Measurements from ENCODE around the gene SFTPA1. TPM values are rescaled to one million over a fixed set of nuclear protein-coding genes. Genes with fewer than 3 reads are reported as not detected.

SFTPA1 gene
- total and polyA plus RNA-seq, 2 experiments from 2014 or later: not detected

DNA sequence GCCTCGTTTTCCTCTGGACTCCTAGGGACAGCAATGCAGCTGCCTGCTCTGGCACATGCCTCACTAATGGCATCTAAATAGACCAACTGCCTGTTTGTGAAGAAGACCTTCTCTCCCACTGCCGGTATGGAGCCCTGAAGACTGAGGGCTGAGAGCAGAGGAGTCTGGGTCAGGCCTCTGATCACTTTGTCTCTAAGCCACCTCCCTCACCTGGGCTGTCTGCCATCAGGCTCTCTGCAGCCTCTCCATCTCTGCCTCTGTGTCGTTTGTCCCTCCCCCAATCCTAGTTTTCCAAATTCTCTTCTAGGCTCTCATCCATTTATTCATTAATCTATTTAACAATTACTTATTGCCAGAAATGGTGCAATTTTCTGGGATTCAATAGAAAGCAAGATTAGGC is 15.2 kb upstream of the SFTPA1 start:
- H3K27ac ChIP-seq (ENCODE audit: low read depth): no peak overlapping the region
- no peaks in the 10 kb centered on the region for H4K20me1 ChIP-seq (replicated peaks; ENCODE audit: insufficient read depth)
- Mint-ChIP-seq H3K4me3 (no peak overlapping the region), H3K27ac (no peak overlapping the region), H3K4me1 (peaks cover 13% of the 10 kb centered on the region; the same call in 2 of the 3 replicates), H3K9me3 (peaks cover 47% of the 10 kb centered on the region), H3K36me3 (ENCODE audit: low read depth) (peaks cover 40% of the 10 kb centered on the region), H3K27me3 (ENCODE audit: insufficient read depth, low read depth, poor library complexity) (peaks cover 2% of the 10 kb centered on the region)
- H3K36me3 ChIP-seq (ENCODE audit: insufficient read depth): peaks cover 12% of the 10 kb centered on the region; the same call in 1 of the 2 replicates
- no peaks in the 10 kb centered on the region for H3K27me3 ChIP-seq (ENCODE audit: insufficient read depth)
- ATAC-seq: no peak
- no peak overlapping the region for H2AFZ ChIP-seq
- no peaks in the 10 kb centered on the region for H3K79me2 ChIP-seq (replicated peaks; ENCODE audit: insufficient read depth)
- DNase-seq (ENCODE audit: low spot score): no peak
- no peaks in the 10 kb centered on the region; the same call in 1 of the 2 replicates for H3K4me1 ChIP-seq (ENCODE audit: insufficient read depth)
- H3K9me2 ChIP-seq (ENCODE audit: insufficient read depth): no peaks in the 10 kb centered on the region
- no peak overlapping the region for H3K4me3 ChIP-seq
- TF ChIP-seq EZH2phosphoT487 (IDR thresholded peaks at IDR 0.05; ENCODE audit: unreplicated experiment): no peak
- TF ChIP-seq, protein P1, sequence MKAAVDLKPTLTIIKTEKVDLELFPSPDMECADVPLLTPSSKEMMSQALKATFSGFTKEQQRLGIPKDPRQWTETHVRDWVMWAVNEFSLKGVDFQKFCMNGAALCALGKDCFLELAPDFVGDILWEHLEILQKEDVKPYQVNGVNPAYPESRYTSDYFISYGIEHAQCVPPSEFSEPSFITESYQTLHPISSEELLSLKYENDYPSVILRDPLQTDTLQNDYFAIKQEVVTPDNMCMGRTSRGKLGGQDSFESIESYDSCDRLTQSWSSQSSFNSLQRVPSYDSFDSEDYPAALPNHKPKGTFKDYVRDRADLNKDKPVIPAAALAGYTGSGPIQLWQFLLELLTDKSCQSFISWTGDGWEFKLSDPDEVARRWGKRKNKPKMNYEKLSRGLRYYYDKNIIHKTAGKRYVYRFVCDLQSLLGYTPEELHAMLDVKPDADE (IDR thresholded peaks at IDR 0.05): no peak
- no peak for TF ChIP-seq ZNF331 (CRISPR knock-in tag; IDR thresholded peaks at IDR 0.05; ENCODE audit: low read depth)
- TF ChIP-seq CTCF (conservative IDR thresholded peaks at IDR 0.05; ENCODE audit: low read depth in 2 of 2): no peak
- no peak for TF ChIP-seq EZH2 (IDR thresholded peaks at IDR 0.05; ENCODE audit: low read depth, unreplicated experiment)
- TF ChIP-seq CREB1 (CRISPR knock-in tag; IDR thresholded peaks at IDR 0.05; ENCODE audit: low read depth): no peak
- TF ChIP-seq ZNF462 (CRISPR knock-in tag; IDR thresholded peaks at IDR 0.05): no peak
- TF ChIP-seq JUNB (IDR thresholded peaks at IDR 0.05; ENCODE audit: unreplicated experiment): no peak
- TF ChIP-seq POLR2AphosphoS5 (IDR thresholded peaks at IDR 0.05; ENCODE audit: low read depth): no peak
- no peak for TF ChIP-seq NANOG (IDR thresholded peaks at IDR 0.05; ENCODE audit: borderline replicate concordance)
- no peak for TF ChIP-seq REST (IDR thresholded peaks at IDR 0.05; ENCODE audit: unreplicated experiment)
- no peak for TF ChIP-seq ZNF114 (CRISPR knock-in tag; IDR thresholded peaks at IDR 0.05)
- TF ChIP-seq STAT1 (IDR thresholded peaks at IDR 0.05; ENCODE audit: unreplicated experiment): no peak
- no peak overlapping the region for H3K4me2 ChIP-seq
- H3F3A ChIP-seq (replicated peaks; ENCODE audit: low read depth): no peaks in the 10 kb centered on the region

All from GM23338 (cell line).